Sigmoid colon (tissue), 4 donors: ENCODE measurements around the gene ANO3.

Experiments used
- CTCF ChIP-seq, 4 experiments: fragments of 450-650 bp in 3 of 4; fragments of 200-600 bp in 1 of 4; IDR thresholded peaks; one replicate each; pipeline ENCODE4 v1.5.1; 2016 to 2019; ENCODE audit warnings: antibody characterized with exemption in 4 of 4, mild to moderate bottlenecking in 3 of 4, moderate library complexity in 2 of 4
- EP300 ChIP-seq, 4 donors: sonication (generic); formaldehyde crosslinking; IDR thresholded peaks; one replicate each; pipeline ENCODE4 v1.6.1; 2017; ENCODE audit warnings: antibody characterized with exemption in 4 of 4
- POLR2A ChIP-seq, 2 donors: fragments of 450-650 bp; IDR thresholded peaks; one replicate each; pipeline ENCODE4 v1.6.1; 2016; ENCODE audit warnings: antibody characterized with exemption in 2 of 2, mild to moderate bottlenecking in 2 of 2, moderate library complexity in 2 of 2

- TF ChIP-seq CTCF (IDR thresholded peaks at IDR 0.05), result peak; percentile 25 to 69 (median 46)
- no peak for TF ChIP-seq EP300 (IDR thresholded peaks at IDR 0.05)
- TF ChIP-seq POLR2A (IDR thresholded peaks at IDR 0.05), result no peak
Measured at GRCh38 chr11:26649884-26650283, 318.0 kb downstream of the ANO3 start.
